HCT116 (cell line): ENCODE data around the gene GATB. TPM values are rescaled to one million over a fixed set of nuclear protein-coding genes. Genes with fewer than 3 reads are reported as not detected.

Source experiments
- ATAC-seq: fragments of 200-7000 bp; cut with Tn5 transposase; 2 replicates; pipeline ENCODE4 v1.9.1; 2020; ENCODE audit warnings: mild to moderate bottlenecking, moderate library complexity
- BruUV-seq: library from RNA; stranded (reverse); fragments of 400-500 nt; replicated peaks from 2 replicates; lab custom pipeline; 2021; lab: Mats Ljungman, UMichigan
- CTCF ChIA-PET: fragments of 300-600 bp; sonication (Branson Sonifier 250); formaldehyde crosslinking; loops from one replicate; lab custom pipeline; 2021; ENCODE audit warnings: antibody characterized with exemption; lab: Charles Lee
- POLR2A ChIA-PET: fragments of 300-600, 350-600 bp; sonication (Branson Sonifier 250); formaldehyde crosslinking; loops from one replicate; lab custom pipeline; 2021; ENCODE audit warnings: antibody characterized with exemption; lab: Charles Lee
- RAD21 ChIA-PET, 2 experiments: fragments of 300-600 bp; sonication (Branson Sonifier 250); formaldehyde crosslinking; loops; one replicate each; lab custom pipeline; 2023; ENCODE audit warnings: low total read pairs in 2 of 2; ENCODE audit not compliant: uncharacterized antibody in 2 of 2, unreplicated experiment in 2 of 2, low non-redundant PET in 1 of 2; lab: Charles Lee
- DNase-seq: peaks from one replicate; pipeline ENCODE4 v3.0.0-alpha.2; 2010; ENCODE audit warnings: low read depth, low spot score
- H2AFZ ChIP-seq: fragments of 200-600 bp; shearing (Covaris generic), sonication (generic); 2 replicates; pipeline ENCODE4 v1.6.1; 2017; ENCODE audit warnings: low read depth, mixed run types, mixed read lengths, antibody characterized with exemption, low read length; ENCODE audit not compliant: poor library complexity, severe bottlenecking
- H3K27ac ChIP-seq: 2 replicates; pipeline ENCODE4 v1.5.1; 2012; ENCODE audit warnings: low read depth, low read length
- H3K27me3 ChIP-seq: fragments of 200-600 bp; sonication (generic); 2 replicates; pipeline ENCODE4 v1.6.1; 2016; ENCODE audit warnings: mixed run types, low read length, mixed read lengths; ENCODE audit not compliant: insufficient read depth
- H3K36me3 ChIP-seq, 2 experiments: fragments of 200-500 bp in 1 of 2; fragments of 200-600 bp in 1 of 2; sonication (Bioruptor generic) in 1 of 2; sonication (generic) in 1 of 2; 2 replicates each; pipeline versions ENCODE4 v1.5.1 to v1.6.1; 2014 to 2016; ENCODE audit warnings: low read length in 2 of 2, inconsistent platforms in 1 of 2, mixed read lengths in 1 of 2, mixed run types in 1 of 2; ENCODE audit not compliant: insufficient read depth in 2 of 2, control insufficient read depth in 1 of 2
- H3K4me1 ChIP-seq, 2 experiments: fragments of 200-600 bp in 1 of 2; sonication (generic) in 1 of 2; 2 replicates each; pipeline versions ENCODE4 v1.5.1 to v1.6.1; 2012 to 2017; ENCODE audit warnings: low read length in 2 of 2, inconsistent platforms in 1 of 2, mild to moderate bottlenecking in 1 of 2, mixed read lengths in 1 of 2, mixed run types in 1 of 2, moderate library complexity in 1 of 2; ENCODE audit not compliant: insufficient read depth in 2 of 2, control insufficient read depth in 1 of 2
- H3K4me2 ChIP-seq: fragments of 200-600 bp; sonication (generic); 2 replicates; pipeline ENCODE4 v1.6.1; 2017; ENCODE audit warnings: mixed run types, low read length, mixed read lengths
- H3K4me3 ChIP-seq, 2 experiments: fragments of 200-600 bp in 1 of 2; sonication (generic) in 1 of 2; replicated peaks in 1 of 2; 2 replicates each; pipeline ENCODE4 v1.5.1; 2011 to 2016; ENCODE audit warnings: low read length in 2 of 2, control low read depth in 1 of 2, low read depth in 1 of 2, mild to moderate bottlenecking in 1 of 2, mixed read lengths in 1 of 2, mixed run types in 1 of 2
- H3K79me2 ChIP-seq: fragments of 200-600 bp; sonication (generic); 2 replicates; pipeline ENCODE4 v1.6.1; 2017; ENCODE audit warnings: mild to moderate bottlenecking, mixed run types, low read length, moderate library complexity, mixed read lengths; ENCODE audit not compliant: insufficient read depth
- H3K9ac ChIP-seq: fragments of 200-600 bp; sonication (generic); 2 replicates; pipeline ENCODE4 v1.6.1; 2016; ENCODE audit warnings: low read length, mixed read lengths
- H3K9me2 ChIP-seq: fragments of 200-600 bp; sonication (generic), shearing (Covaris generic); 2 replicates; pipeline ENCODE4 v1.6.1; 2017; ENCODE audit warnings: mixed run types, mild to moderate bottlenecking, moderate library complexity; ENCODE audit not compliant: insufficient read depth
- H3K9me3 ChIP-seq, 2 experiments: fragments of 200-500 bp in 1 of 2; fragments of 200-600 bp in 1 of 2; sonication (Bioruptor generic) in 1 of 2; sonication (generic) in 1 of 2; 2 replicates each; pipeline ENCODE4 v1.6.1; 2014 to 2017; ENCODE audit warnings: low read length in 2 of 2, mixed read lengths in 2 of 2, inconsistent platforms in 1 of 2, low read depth in 1 of 2, mild to moderate bottlenecking in 1 of 2, mixed run types in 1 of 2, moderate library complexity in 1 of 2; ENCODE audit not compliant: control insufficient read depth in 1 of 2, insufficient read depth in 1 of 2
- H4K20me1 ChIP-seq: fragments of 200-600 bp; sonication (generic), shearing (Covaris generic); 2 replicates; pipeline ENCODE4 v1.6.1; 2017; ENCODE audit warnings: mixed run types, mild to moderate bottlenecking, moderate library complexity; ENCODE audit not compliant: insufficient read depth
- CEBPB ChIP-seq: IDR thresholded peaks from 2 replicates; pipeline ENCODE4 v1.6.1; 2012; ENCODE audit warnings: low read depth
- EGR1 ChIP-seq: IDR thresholded peaks from 2 replicates; pipeline ENCODE4 v1.6.1; 2012; ENCODE audit warnings: low read depth
- EZH2 ChIP-seq: fragments of 200-600 bp; sonication (generic); IDR thresholded peaks from 2 replicates; pipeline ENCODE4 v1.6.1; 2017; ENCODE audit warnings: antibody characterized with exemption, mixed run types
- EZH2phosphoT487 ChIP-seq: fragments of 200-600 bp; IDR thresholded peaks from 2 replicates; pipeline ENCODE4 v1.6.1; 2018; ENCODE audit warnings: antibody characterized with exemption, borderline replicate concordance
- JUND ChIP-seq: IDR thresholded peaks from 2 replicates; pipeline ENCODE4 v1.6.1; 2012
- MAX ChIP-seq: IDR thresholded peaks from 2 replicates; pipeline ENCODE4 v1.6.1; 2012
- POLR2A ChIP-seq: IDR thresholded peaks from 2 replicates; pipeline ENCODE4 v1.7.0; 2011; ENCODE audit warnings: borderline replicate concordance; ENCODE audit not compliant: insufficient read depth, insufficient read length; ENCODE audit errors: extremely low read depth
- REST ChIP-seq: IDR thresholded peaks from 2 replicates; pipeline ENCODE4 v1.6.1; 2012; ENCODE audit warnings: low read depth
- SIN3A ChIP-seq: IDR thresholded peaks from 2 replicates; pipeline ENCODE4 v1.6.1; 2012; ENCODE audit warnings: low read depth
- TCF7L2 ChIP-seq: IDR thresholded peaks from 2 replicates; pipeline ENCODE4 v1.7.0; 2011; ENCODE audit warnings: borderline replicate concordance, inconsistent platforms; ENCODE audit not compliant: insufficient read depth, insufficient read length; ENCODE audit errors: extremely low read depth
- YY1 ChIP-seq: IDR thresholded peaks from 2 replicates; pipeline ENCODE4 v1.6.1; 2011; ENCODE audit warnings: low read length, low read depth, moderate library complexity, mild to moderate bottlenecking; ENCODE audit not compliant: insufficient replicate concordance; ENCODE audit errors: extremely low read depth
- ZBTB33 ChIP-seq: IDR thresholded peaks from 2 replicates; pipeline ENCODE4 v1.6.1; 2011; ENCODE audit warnings: mild to moderate bottlenecking, low read length, moderate library complexity; ENCODE audit not compliant: insufficient replicate concordance; ENCODE audit errors: extremely low read depth
- ZFX ChIP-seq: fragments of 450-650 bp; IDR thresholded peaks from 2 replicates; pipeline ENCODE4 v1.6.1; 2017
- ZNF274 ChIP-seq: fragments of 200-500 bp; sonication (Bioruptor generic); IDR thresholded peaks from 2 replicates; pipeline ENCODE4 v1.6.1; 2014; ENCODE audit warnings: mild to moderate bottlenecking, low read depth, low read length, inconsistent platforms
- intact Hi-C: fragments of 100-400 bp; cut with micrococcal nuclease; formaldehyde crosslinking; loops from 2 replicates; pipeline ENCODE4 v1.10.0; 2022
- total RNA-seq: library from RNA; stranded (reverse); gene quantifications from one replicate; pipeline ENCODE4 v1.2.1, GENCODE V29; 2021; ENCODE audit not compliant: unreplicated experiment

Gene GATB
- total RNA-seq, 1 experiment from 2014 or later: 29.3 TPM

- no peaks in the 10 kb centered on the region for H3K9me3 ChIP-seq
- intact Hi-C loops: no loop called here
- BruUV-seq: no TSS peak
- no peak overlapping the region for H3K4me3 ChIP-seq
- no peaks in the 10 kb centered on the region for H4K20me1 ChIP-seq
- H3K4me2 ChIP-seq: no peak overlapping the region
- H3K27me3 ChIP-seq: no peaks in the 10 kb centered on the region
- TF ChIP-seq JUND (no peak), ZNF274 (no peak), MAX (no peak), POLR2A (no peak)
- POLR2A ChIA-PET: no interaction called here
- H3K79me2 ChIP-seq: no peaks in the 10 kb centered on the region
- H3K9me2 ChIP-seq: no peaks in the 10 kb centered on the region
- no peak for ATAC-seq
- RAD21 ChIA-PET: no interaction called here
- no peak overlapping the region for H2AFZ ChIP-seq
- no peaks in the 10 kb centered on the region for H3K4me1 ChIP-seq
- CTCF ChIA-PET: no interaction called here
- H3K9ac ChIP-seq: no peak overlapping the region
- H3K36me3 ChIP-seq: no peaks in the 10 kb centered on the region
- DNase-seq: no peak
- H3K27ac ChIP-seq: no peak overlapping the region
Measured at GRCh38 chr4:151721916-151722315, 38.9 kb downstream of the GATB start.

- no peak for TF ChIP-seq MAX
- no peak for TF ChIP-seq POLR2A
- no peak for TF ChIP-seq SIN3A
- TF ChIP-seq REST: no peak
- TF ChIP-seq YY1: no peak
- TF ChIP-seq JUND: no peak
- no peak for TF ChIP-seq EGR1
- no peak for TF ChIP-seq ZFX
- TF ChIP-seq EZH2phosphoT487: no peak
- TF ChIP-seq TCF7L2: no peak
- TF ChIP-seq CEBPB: no peak
- no peak for TF ChIP-seq EZH2
- no peak for TF ChIP-seq ZBTB33
- TF ChIP-seq, all 23 proteins: peak for 0
- POLR2A ChIA-PET: no interaction called here
- Histone ChIP-seq H4K20me1 (no peaks in the 10 kb centered on the region), H3K4me2 (no peak overlapping the region), H2AFZ (no peak overlapping the region), H3K79me2 (no peaks in the 10 kb centered on the region), H3K9me3 (no peaks in the 10 kb centered on the region), H3K9me2 (no peaks in the 10 kb centered on the region), H3K4me3 (no peak overlapping the region), H3K4me1 (no peaks in the 10 kb centered on the region), H3K27me3 (no peaks in the 10 kb centered on the region), H3K9ac (no peak overlapping the region), H3K27ac (no peak overlapping the region), H3K36me3 (no peaks in the 10 kb centered on the region)
- RAD21 ChIA-PET: no interaction called here
- ATAC-seq (no peak), DNase-seq (no peak)
- BruUV-seq: no TSS peak
- CTCF ChIA-PET: no interaction called here
- intact Hi-C loops: no loop called here
Measured at GRCh38 chr4:151721466-151721865, 39.3 kb downstream of the GATB start.
